Stimulated activated CD8-positive, alpha-beta memory T cell treated with anti-CD3 and anti-CD28 coated beads, Interleukin-7, amount 100 ng/mL, for 1 hour (primary cell): ENCODE data around the gene NFATC2.
A peak's percentile ranks its signal among the peaks of the same experiment; 100 is the strongest.

ENCODE experiments used
- DNase-seq, 2 donors: peaks; one replicate each; pipeline ENCODE4 v3.0.0-alpha.2; 2020; ENCODE audit warnings: low read depth in 2 of 2

NFATC2 gene

DNA sequence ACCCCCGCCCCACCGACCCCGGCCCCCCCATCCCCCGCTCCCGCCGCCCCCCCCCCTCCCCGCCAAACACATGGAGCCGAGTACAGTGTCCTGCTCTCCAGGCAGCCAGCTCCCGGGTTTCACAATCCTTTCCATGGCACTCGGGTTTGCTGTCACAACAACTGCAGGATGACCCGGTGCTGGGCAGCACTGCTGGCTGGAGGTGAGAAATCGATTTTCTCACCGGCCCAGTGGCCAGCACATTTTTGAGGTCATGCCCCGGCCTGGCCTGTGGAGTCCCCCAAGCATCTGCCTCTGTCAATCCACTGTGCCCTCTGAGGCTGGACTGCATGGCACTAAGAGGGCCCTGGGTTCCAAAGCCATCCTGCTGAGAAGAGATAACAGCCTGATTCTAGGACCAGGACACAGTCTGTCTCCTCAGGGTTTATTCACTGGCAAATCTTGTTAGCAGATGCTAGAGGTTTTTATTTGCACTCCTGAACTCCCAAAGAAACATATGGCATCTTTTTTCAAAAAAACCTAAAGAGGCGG is 129.5 kb downstream of the NFATC2 start:
- no peak for DNase-seq

DNA sequence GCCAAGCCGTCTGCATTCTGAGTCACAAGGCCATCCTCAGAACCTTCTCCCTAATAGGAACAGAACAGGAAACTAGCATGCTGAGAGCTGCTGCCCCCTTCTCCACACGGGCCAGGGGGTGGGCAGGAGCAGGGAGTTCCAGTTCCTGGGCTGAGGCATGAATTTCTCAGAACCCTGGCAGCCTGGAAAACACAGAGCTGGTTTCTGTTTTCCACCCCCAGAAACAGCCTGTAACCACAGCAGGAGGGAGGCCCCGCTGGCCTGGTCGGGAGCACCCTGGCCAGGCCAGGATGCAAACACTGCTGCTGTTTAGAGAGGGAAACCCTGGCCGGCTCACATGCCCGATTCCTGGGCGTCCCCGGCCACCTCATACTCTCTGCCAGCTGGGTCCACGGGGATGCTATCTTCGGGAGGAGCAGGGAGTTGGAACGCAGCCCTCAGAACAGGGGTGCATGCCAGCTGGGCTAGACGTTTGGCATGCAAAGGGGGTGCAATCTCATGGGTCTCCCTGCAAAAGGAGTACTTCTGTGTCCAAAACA is 130.1 kb downstream of the NFATC2 start:
- no peak for DNase-seq

DNA sequence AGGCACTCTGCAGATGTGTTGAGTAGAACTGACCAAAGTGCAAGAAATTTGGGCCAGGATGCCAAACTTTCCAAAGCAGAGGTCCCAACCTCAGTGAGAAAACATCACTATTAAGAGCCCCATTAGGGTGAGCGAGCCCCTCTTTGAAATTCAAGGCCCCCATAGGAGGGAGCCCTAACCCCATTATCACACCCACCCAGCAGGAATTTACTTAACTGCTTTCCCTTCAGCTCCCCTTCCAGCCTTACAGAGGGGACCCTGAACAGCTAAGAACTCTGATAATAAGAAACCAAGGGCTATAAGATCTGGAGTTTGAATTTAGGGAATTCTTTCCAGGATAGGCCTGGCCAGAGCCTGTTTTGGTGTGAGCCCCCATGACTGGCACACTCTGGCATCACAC is 130.6 kb downstream of the NFATC2 start:
- no peak for DNase-seq

DNA sequence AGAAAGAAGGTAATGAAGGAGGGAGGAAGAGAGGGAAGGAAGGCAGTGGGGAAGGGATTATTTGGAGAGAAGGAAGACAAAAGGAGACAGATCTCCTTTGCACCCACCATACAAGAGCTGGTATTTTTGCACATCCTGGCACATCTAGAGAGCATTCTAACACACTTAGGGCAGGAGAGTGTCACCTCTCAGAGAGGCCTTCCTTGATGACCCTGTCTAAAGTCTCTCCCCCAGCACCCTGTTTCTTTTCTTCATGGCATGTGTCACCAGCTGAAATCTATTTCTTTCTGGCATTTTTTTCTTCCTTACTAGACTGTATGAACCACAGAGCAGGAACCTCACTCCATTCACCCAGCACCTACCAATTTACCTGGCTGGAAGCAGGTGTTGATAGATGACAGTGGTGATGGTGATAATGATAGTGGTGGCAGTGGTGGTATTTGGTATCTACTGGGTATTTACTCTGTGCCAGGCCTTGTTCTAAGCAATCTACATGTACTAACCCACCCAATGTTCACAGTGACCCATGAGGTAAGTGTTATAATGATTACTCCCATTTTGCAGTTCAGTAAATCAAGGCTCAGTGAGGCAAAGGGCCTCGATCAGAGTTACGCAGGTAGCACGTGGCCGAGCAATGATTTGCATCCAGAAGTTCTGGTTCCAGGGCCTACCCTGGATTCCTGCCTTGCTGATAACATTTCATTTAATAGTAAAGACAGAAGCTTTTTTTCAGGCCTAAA is 131.8 kb downstream of the NFATC2 start:
- DNase-seq: no peak

DNA sequence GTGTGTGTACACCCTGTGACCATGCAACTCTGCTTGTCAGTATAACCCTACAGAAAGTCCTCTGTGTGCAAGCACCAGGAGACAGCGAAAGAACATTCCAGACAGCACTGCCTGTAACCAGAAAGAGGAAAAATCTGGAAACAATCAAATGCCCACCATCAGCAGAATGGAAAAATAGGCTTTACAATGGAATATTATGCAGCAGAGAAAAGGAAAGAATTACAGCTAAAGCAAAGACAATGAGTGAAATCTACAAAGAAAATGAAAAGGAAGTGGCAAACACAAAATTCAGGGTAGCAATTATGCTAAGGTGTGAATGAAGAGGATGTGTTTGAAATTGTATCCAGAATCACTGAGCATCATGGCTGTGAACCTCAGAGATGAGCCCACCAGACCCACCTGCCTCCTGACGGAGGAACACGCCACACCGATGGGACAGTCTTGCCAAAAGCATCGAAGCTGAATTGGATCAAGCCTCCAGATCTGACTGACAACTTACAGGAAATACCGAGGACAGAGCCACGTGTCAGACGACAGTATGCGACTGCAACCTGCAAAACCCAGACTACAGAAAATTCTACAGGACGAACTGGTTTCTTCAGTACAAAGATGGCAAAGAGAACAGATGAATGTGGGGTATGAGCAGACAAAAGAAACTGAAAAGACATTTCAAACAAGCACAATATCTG is 133.2 kb downstream of the NFATC2 start:
- no peak for DNase-seq

DNA sequence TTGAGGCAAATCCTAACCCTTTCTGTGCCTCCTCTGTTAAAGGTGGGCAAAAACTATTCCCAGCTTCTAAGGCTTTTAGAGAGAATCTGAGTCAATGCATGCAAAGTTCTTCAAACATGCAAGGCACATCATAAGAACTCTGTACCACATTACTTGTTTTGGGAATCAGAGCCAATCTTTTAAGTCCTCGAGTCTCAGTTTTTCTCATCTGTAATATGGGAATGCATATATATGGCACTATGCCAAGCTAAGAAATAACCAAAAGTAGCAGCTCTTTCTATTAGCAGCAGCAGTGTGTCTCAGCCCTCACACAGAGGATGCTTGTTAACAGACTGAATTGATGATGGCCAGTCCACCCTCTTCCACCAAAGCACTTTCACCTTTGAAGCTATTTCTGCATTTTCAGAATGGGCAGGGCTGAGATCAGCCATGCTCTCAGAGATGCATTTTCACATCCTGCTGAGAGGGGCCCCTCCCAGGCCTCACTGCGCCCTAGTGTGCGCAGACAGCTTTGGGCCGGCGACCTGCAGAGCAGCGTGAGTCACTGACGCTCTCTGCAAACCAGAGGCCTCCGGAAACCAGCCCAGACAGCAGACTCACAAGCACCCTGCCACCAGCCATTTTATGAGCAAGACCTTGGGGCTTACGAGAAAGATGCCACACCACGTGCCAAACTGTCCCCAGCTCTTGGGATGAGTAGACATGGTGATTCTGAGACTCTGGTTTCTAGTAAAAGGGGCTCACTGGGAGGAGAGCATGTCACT is 138.0 kb downstream of the NFATC2 start:
- peak; percentile 58 to 59 for DNase-seq

DNA sequence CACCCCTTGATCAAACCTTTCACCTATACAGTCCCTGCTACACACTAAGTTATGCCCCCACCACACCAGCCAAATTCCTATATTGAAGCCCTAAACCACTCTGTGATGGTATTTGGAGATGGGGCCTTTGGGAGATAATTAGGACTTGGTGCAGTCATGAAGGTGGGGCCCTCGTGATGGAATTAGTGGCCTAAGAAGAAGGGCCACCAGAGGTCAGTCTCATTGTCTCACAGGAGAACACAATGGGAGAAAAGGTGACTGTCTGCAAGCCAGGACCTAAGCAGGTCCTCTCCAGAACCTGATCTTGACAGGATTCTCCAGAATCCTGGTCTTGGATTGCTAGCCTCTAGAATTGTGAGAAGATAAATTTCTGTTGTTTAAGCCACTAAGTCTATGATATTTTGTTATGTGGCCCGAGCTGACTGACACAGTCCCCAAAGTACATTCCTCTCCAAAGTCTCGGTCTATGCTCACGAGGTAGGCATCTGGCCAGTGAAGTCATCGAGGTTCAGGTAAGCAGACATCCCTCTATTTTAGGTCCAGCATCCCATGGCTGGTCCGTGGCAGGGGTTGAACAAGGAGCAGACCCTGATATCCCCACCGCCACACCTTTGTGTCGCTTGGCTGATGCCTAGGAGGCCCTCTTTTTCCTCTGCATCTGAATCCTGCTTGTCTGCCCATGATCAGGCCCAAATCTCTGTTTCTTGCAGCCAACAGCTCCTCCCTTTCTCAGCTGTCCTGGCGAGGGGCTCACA is 138.9 kb downstream of the NFATC2 start:
- no peak for DNase-seq

DNA sequence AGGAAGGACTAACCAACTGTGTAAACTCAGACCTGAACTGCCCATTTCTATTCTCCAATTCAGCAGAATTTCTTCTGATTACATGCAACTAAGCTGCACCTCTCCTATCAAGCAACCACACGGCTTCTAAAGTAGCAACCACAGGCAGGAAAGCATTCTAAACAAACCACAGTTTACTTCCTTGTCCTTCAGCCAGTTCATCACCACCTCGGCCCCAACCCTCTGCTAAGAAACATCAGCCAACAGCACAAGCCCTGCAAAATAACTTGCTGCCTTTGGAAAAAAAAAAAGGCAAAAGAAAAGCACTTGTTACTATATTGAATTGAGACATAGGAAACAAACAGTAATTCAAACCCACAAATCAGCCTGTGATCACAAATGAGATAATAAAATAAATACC is 140.3 kb downstream of the NFATC2 start:
- peak in 1 of 2 donors; percentile 22 for DNase-seq

DNA sequence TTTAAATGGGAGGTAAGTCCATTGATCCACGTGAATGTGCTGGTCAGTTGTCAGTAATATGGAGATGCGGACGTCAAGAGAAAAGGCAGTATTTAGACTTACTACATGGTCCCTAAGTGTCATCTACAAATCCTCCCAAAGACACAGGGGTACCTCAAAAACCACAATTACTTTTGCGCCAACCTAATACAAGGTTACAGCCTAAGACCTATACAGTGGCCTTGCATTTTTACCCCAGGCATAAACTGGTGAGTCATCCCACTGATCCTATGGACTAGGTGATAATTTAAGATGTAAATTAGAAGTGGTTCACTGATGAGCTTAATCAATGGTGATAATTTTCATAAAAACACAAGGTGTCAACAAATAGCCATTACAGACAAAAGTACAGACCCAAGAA is 141.0 kb downstream of the NFATC2 start:
- no peak for DNase-seq

DNA sequence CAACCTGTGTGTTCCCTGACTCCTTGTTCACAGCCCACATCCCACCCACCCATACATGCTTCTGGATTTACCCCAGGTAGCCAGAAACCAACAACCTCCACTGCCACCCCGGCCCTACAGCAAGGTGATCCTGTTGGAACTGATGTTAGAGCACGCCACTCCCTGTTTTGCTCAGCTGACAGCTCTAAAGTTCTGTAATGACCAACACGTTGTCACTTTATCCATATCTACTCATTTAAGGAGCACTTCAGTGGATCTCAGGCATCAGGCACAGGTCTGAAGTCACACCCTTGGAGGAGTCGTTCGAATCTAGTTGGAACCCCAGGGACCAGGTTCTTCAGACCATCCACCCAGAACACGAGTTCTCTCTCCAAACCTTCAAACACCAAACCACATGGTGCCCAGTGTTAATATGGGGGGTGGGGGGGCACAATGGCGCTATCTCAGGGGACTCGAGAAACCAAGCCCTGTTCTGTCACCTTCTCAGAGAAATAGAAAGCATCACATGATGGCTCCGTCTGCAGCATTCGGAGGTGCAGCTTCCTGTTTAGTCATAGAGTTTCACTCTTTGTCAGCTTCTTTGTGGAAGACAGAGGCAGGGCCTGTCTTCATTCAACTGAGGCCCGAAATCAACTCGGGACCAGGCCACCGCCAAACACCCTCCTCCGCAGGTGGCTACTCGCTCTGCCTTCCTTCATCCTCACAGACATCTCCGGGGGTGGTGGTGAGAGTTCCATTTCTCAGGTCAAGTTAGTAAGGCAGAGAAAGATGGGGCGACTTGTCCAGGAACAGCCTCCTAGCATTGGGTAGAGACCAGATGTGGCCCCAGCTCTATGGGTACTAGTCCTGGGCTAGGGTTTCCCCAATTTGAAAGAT is 142.2 kb downstream of the NFATC2 start:
- peak; percentile 31 to 36 for DNase-seq

DNA sequence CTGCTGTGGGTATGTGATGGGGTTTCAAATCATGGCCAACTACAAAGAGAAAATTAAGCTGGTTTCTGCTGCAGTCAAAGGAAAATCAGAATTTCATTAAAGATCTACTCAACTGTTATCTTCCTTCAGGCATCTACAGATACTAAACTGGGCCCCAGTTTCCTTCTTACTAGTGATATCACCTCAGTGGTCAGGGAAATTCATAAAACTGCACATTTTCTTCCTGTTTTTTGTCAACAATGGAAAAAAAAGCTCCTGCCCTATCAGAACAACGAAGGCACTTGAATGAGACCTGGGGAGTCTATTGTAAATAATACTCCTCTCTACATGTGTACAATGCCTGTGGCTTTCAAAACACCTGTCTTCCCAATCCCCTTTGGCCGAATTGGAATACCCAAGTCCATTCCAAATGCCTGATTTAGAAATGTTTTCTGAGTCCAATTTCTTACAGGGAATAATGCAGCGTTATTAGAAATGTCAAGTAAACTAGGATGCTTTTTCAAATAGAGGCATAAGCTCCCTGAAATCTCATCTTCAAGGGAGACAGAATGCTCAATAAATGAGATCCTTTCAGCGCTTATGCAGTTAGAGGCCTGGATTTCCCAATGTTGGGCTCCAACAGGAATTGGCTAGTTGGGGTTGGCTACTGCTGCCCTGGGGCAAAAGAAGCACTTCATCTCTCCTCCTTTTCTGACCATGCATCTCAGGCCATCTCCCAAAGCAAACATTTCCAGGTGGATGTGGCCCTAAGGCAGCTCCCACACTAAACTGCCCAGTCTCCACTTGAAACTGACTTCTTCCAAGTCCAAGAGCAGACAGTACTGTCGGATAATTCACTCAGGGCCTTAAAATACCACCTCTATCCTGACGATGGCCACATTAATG is 143.3 kb downstream of the NFATC2 start:
- DNase-seq: no peak

DNA sequence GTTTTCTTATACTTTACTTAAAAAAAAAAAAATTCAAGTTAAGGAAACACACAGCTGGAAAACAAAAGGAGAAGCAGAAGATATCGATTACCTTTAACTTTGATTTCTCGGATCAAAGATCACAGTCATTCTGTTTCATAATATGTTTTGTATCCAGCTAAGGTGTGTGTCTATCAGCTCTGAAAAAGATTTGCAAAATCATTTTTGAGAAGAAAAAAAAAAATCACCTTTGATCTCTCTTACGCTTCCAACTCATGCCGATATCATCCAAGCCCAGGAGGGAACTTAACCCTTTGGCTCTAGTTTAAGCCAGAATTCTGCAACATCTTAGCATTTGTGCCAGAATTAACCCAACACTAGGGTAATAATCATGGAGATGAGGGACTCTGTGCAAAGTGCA is 144.0 kb downstream of the NFATC2 start:
- no peak for DNase-seq

DNA sequence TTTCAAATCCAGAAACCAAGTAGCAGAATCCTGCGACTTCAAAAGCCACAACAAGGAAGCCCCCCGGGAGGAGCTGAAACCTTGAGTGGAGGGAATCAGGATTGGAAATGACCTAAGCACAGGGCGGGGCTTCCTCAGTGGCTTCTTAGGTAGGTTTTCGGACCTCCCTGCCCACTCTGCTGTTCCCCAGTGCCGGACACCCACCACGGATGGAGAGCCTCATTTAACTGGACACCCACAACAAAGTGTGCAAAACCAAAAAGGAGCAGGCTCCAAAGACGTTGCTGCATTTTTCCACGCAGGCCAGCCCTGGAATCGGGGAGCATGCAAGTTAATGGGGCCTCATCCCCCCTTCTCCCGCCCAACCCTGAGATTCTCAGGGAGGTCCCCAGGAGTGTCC is 144.4 kb downstream of the NFATC2 start:
- DNase-seq: no peak

DNA sequence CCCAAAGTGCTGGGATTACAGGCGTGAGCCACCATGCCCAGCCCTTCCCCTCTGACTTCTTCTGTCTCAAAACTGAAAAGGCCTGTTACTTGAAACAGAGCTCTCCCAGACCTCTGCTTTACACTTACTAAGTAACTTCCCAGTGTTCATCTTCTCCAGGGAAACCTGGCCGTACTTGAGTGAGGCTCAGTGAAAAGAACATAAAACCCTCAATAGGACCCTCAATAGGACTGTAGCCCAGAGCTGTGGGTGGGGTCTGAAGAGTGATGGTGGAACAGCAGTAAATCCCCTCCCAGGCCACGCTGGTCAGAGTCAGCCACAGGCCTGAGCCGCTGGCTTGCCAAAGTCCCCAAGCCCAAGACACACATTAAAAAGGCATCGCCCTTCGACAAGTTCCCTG is 145.4 kb downstream of the NFATC2 start:
- DNase-seq: no peak

DNA sequence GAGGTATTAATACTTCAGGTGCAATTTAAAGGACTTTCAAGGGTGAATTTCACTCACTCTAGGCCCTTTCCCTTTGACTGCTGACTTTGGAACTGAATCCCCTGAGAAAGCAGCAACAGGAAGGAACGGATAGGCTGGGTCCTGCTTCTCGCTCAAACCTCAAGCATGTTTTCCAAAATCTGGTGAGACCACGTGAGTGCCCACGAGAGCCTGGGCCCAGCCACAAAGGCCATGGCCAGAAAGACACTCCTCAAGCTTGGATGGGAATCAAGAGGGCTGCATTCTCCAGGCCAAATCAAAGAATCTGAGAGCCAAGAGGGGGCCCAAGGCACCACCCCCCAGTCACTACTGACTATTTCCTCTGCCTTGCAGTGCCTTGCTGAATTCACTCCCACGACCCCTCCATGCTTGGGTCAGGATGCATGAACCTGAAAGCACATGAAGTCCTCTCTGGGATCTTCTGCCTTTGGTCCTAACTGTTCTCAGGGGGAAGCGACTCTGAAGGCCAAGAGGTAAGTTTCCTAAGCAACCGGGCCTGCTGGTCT is 146.1 kb downstream of the NFATC2 start:
- DNase-seq: no peak

DNA sequence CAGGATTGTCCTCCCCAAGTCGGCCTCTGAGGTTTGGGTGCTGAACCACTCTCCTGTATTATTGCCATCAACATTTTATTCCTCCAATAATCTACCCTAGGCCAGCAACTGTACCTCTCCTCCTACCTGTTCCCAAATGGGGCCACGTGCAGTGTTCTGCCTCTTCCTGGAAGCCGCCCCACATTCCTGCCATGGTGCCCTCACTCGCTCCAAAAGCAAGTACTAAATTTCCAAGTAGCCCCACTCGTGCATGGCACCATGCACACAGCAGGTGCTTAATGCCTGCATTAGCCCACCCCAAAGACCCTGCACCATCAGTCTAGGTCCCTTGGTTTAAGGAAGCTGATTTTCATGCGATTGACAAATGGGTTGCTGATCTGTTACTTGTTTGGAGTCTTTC is 147.8 kb downstream of the NFATC2 start:
- DNase-seq: no peak

DNA sequence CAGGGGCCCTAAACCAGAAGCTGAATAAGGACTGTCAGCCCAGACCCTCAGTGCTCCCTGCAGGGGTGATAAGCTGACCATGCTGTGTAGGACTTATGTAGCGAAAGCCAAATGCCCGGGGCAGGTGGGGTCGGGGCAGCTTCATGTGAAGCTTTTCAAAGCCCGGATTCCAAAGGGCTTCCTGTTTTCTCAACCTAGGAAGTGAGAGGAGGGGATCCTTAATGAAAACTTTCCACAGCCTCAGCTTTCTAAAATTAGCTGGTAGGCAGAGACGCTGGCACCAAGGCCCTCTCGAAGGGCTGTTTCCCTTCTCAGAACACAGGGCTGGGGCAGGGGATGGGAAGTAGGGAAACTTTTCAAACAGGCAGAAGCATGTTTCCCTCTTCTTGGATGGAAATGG is 148.9 kb downstream of the NFATC2 start:
- no peak for DNase-seq

DNA sequence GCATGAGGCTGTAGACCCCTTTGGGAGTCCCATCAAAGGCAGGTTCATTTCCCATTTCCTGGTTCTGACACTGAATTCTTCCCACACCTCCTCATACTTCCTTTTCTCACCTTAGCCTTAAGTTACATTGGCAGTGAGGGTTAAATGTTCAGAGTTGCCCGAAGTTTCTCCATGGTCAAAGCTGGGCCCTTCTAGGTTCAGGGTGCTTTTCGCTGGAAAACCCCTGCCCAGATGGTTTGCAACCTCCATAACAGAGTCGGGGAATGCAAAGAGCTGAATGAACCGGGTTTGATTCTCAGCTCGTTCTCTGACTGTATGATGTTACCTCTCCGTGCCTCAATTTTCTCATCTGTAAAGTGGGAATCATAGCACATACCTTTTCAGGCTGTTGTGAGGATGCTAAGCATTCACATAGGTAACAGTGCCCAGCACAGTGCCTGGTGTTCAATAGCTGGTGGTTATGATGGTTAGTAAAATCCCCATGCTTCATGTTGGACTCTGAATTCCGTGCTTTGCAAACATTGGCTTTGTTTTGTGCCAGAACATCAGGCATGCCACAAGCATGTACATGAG is 149.8 kb downstream of the NFATC2 start:
- DNase-seq: no peak

DNA sequence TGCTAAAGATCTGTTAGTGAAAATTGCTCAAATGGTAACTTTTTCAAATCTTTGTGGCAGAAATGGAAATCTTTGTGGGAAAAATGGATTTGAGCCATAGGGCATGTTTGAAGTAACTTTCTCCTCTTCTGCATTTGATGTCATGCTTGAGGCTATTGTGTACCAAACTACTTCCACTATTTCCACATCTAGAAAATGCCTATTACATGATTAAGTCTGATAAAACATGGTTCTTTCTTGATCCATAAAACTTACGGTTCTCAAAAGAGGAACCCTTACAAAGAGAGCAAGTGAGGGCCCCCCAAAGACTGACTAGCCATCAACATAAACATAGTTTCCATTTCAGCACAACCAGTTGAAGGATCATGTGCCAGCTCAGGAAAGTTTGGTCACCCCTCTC is 150.6 kb downstream of the NFATC2 start:
- DNase-seq: no peak
